DMS 273 (cell line): ENCODE measurements around the gene NFATC2.

Source experiments
- DNase-seq: peaks from one replicate; lab custom pipeline; 2025; ENCODE audit not compliant: unreplicated experiment; lab: John Stamatoyannopoulos, UW

NFATC2 gene

DNA sequence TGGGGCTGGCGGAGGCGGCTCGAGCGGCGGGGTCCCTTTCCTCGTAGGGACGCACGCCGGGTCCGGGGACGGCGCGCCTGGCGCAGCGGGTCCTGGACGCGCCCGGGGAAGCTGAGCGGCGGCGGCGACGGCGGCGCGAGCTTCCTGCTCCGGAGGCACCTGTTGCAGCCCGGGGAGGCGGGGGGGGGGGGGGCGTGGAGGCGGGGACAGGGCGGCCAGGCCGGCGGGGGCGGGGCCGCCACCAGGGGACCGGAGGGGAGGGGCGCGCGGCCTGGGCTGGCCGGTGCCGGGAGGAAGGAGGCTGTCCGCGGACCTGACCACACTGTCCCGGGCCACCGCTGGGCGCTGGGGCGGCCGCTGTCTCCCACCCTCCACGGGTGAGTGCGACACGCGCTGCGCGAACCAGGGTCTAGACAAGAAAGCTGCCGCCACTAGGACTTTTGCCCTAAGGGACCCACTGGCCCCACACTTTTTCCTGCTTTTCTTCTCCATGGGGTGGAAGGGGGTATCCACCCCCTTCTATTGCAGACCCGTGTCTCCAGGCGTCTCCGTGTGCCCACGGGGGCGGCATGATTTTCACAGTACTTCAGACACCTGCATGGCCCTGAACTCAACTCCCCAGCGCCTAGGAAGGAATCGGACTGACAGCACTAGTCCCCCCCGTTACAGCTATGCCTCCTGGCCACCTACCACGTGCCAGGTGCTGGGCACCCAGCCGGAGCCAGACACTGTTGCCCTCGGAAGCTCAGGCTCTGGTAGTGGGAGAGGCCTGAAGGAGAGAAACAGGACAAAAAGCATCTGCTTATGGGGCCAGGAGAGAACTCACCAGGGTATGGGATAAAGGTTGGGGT lies at the start of gene NFATC2:
Gene NFATC2 (minus strand): TSS at position 149 of the 851 bp plus-strand sequence. CDS start 220 bp downstream, outside the sequence.
- DNase-seq, result peak; percentile 50

DNA sequence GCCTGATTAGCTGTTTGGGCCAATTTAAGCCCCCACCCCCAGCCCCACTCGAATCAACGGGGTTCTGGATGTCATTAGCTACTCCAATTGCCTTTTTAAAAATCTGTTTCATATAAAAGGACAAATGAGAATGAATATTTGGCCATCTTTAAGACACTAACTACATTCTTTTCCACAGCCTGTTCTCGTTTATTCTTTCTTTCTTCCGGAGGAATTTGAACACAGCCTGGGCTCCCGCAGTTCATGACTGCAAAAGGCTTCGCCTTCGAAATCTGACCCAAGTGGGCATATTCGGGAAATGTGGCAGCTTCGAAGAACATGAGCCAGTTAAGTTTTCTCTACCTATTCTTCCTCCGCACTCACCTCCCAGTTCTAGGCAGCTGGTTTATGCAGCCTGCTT lies 49.4 kb upstream of the NFATC2 start:
- no peak for DNase-seq

DNA sequence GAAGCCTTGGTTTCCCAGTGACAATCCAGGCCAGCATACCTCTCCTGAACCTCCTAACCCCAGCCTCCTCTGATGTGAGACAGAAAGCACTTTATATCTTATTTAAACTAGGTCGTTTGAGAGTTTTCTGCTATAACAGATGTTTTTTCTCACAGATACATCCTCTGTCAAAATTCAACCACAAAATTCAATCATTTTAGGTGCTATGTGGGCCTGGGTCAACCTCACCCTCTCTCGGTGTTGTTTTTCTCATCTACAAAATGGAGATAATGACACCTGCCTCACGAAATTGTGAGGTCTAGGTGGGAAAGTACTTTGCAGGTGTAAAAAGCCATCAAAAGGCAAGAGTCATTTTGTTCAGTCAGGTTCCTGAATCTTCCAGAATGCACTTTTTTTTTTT lies 46.2 kb upstream of the NFATC2 start:
- no peak for DNase-seq

DNA sequence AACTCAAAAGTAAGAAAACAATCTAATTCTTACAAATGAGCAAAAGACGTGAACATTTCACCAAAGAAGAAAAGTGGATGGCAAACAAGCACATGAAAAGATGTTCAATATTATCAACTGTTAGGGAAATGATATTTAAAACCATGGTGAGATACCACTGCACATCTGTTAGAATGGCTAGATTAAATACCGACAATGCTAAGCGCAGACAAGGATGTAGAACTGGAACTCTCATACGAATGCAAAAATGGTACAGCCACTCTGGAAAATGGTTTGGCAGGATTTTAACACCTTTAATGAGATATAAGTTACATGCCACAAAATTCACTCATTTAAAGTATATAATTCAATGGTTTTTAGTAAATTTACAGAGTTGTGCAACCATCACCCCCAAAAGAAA lies 44.6 kb upstream of the NFATC2 start:
- no peak for DNase-seq

DNA sequence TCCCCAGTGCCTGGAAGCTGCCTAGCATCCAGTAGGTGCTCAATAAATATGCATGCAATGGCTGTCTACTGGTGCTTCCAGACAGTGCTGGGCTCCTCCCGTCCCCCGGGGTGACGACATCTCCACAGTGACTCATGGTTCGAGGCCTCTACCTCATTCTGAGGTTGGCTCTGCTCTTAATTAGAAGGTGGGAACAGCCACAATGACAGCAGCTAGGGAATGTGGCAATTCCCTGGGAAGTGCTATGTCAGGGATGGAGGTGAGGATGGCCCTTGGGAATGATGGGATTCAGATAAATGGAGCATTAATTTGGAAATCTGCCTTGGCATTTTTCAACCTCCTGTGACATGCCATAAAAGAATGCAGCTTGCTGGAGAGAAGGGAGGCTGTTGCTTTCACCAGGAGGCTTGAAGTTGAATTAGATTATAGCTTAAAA lies 43.5 kb upstream of the NFATC2 start:
- DNase-seq, result no peak

DNA sequence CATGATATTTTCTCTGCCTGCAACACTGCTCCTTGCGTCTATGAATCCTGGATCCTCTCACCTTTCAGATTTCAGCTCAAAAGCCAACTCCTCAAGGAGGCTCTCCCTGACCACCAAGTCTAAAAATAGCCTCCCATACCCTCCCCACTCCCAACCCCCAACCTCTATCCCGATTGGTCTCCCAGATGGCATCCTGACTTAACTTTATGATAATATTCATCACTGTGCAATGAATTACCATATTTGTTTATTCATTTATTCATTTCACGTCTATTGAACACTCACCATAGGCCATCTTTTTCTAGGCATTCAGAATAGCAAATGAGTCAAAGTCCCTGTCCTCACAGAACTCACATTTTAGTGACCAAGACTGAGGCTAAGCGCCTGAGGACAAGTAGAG lies 42.6 kb upstream of the NFATC2 start:
- no peak for DNase-seq

DNA sequence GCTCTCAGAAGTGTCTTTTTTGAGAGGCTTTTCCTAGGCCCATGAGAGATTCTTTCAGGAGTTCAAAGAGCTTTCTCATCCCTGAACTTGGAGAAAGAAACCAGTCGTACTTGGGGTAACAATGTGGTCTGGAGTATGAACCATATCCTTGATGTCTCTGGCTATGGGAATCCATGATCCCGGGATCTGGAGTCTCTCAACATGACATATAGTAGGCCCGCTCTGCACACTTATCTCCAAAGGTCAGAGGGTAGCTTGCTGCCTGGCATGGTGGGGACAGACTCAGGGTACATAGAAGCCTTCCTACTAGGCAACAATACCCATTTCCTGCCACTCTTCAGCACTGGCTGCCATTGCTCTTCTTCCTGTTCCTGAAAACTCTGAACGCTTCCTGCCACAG lies 42.2 kb upstream of the NFATC2 start:
- no peak for DNase-seq

DNA sequence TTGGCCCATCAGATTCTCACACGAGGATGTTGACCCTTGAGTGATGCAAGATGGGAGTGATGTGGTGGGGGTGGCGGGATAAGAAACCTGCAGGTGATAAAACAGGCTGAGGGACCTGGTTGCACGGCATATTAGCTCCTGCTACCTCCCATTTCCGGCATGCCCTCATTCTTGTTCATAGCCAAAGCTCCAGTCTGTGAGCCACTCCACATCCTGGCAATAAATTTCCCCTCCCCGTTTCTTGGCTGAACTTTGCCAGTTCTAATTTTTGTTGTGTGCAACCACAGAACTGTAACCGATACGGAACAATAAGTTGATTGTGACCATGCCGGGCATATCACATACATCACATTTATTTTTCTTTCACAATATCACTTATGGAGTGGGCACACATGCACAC lies 41.6 kb upstream of the NFATC2 start:
- DNase-seq, result no peak

DNA sequence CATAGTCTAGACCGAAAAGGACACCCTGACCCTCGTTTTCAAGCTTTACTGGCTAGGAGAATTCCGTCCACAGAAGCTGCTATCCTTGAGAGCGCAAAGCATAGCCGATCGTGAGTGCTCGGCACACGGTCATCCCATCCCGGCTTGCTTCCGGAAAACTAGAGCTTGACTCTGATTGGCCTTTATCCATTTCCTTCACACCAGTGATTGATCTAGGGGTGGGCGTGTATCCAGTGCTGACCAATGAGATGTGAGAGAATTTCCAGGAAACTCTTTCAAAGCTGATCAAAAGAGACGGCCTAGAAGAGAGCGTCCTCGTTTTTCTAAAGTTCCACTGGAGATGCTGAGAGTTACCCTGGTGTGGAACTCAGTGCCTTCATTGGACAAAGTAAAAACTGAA lies 41.0 kb upstream of the NFATC2 start:
- no peak for DNase-seq

DNA sequence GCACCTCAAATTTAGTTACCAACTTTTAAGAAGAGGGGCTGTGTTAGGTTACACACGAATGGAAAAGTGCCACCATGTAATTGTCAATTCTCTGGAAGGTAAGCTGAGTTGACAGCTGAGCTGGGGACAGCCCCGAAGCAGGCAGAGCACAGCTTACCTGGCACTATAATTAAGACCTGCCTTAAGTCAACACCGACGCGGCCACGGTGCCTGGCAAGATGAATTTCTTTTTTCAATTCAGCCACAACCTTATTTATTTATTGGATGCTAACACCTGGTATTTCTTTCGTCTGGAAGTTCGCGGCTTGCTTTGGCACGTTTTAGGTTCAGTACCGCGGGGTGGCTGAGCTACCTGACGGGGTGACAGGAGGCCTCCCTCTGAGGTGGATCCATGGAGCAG lies 40.6 kb upstream of the NFATC2 start:
- DNase-seq, result no peak

DNA sequence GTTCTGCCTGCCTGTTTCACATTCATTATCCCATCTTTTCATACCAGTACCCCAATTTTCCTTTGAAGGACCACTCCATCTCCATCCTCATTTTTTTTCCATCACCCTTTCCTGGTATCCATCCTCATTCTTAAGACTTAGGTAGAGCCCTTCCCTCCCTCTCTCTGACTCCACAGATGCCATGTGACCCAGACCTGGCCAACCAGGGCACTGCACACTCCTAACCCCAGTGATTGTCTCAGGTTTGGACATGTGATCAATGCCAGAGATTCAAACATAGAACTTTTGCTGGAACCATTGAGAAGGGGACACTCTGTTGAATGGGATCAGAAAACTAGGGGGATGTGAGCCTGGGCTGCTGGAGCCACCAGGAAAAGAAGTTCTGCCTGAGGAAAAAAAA lies 39.1 kb upstream of the NFATC2 start:
- DNase-seq, result no peak

DNA sequence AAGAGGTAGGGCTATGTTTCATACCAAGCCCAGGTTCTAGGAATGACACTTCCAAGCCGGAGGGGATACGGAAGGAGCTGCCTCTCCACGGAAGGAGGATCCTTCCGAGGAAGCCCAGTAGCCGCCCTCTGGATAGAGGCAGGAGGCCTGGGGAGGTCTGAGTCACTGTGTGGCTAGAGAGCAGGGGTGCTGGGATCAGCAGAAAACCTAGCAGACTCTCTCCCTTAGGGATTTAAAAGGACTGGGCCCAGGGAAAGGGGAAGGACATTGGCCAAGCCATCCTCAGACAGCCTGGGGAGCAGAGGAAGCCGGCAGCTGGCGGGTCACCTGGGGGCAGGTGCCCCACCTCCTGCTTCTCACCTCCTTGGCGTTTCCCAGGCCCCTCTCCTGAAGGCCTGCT lies 36.6 kb upstream of the NFATC2 start:
- DNase-seq, result no peak

DNA sequence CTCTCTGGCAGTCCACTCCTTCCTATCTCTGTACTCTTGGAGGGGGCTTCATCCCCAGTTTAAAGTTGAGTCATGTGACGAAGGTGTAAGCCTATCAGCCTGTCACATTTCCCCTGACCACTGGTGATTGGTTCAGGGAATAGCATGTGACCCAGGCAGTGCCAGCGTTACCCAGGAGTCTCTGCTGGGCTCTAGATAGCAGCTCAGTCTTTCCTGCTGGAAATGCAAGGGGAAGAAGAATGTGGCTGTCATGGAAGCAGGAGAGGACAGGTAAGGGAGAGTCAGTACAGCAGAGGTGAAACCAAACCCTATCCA lies 35.6 kb upstream of the NFATC2 start:
- DNase-seq, result no peak

DNA sequence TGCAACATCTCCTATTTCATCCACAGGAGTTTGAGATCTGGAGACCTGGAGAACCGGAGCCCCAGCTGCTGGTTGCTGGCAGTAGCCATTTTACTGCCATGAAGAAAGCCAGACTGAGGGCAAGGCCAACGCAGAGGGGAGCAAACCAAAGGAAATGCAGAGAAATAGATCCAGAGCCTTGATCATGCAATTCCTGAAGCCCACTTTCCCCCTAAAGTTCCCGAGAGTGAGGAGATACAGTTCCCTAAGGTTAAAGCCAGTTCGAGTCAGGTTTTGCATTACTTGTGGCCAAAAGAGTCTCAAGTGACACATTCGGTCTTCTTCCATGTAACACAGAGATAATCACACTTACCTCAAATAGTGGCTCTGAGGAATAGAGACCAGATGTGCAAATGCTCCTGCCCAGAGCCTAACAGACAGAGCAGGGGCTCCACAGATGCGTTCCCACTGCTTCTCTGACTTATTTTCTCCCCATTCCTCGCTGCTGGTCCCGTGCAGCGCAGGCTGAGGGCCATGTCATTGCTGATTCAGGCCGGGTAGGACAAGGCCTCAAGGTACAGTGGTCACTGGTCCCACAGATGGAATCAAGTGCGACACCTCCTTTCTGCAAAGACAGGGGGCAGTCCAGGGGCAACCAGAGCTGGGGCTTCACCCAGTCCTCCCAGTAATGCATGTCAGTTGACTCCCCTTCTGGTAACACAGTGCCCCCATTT lies 35.1 kb upstream of the NFATC2 start:
- no peak for DNase-seq

DNA sequence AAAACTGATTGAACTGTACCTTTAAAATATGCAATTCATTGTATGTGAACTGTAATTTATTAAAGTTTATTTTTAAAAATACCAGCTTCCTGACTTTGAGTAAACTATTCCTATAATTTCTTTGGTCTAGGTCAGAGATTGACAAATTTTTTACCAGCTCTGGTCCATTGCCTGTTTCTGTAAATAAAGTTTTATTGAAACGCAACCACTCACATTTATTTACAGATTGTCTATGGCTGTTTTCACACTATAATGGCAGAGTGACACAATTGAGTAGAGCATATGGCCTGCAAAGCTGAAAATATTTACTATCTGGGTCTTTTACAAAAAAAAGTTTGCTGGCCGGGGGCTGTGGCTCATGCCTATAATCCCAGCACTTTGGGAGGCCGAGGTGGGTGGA lies 33.0 kb upstream of the NFATC2 start:
- DNase-seq, result no peak

DNA sequence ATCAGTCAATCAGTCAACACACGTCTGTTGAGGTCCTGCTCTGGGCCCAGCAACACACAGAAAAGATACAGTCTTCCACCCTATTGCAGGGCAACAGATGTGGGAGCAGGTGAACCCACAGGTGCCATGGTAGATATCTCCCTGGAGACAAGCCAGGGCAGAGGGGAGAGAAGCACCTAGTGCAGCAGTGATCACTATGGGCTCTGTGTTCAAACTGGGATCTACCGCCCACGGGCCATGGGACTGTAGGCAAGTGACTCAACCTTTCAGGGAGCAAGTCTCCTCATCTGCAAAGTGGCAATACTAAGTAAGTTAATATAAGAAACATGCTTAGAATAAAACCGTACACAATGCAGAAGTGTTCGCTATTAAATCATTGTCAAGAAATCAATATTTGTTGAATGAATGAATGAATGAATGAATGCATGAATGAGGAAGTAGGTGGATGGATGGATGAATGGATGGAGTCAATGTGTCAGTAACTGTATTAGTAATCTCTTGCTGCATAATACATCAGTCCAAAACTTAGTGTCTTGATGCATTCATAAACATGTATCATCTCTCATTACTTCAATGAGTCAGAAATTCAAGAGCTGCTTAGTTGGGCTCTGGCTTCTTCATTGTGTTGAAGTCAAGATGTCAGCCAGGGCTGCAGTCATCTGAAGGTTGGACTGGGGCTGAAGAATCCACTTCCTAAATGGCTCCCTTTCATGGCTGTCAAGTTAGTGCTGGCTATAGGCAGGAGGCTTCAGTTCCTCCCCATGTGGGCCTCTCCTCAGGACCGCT lies 31.9 kb upstream of the NFATC2 start:
- no peak for DNase-seq

DNA sequence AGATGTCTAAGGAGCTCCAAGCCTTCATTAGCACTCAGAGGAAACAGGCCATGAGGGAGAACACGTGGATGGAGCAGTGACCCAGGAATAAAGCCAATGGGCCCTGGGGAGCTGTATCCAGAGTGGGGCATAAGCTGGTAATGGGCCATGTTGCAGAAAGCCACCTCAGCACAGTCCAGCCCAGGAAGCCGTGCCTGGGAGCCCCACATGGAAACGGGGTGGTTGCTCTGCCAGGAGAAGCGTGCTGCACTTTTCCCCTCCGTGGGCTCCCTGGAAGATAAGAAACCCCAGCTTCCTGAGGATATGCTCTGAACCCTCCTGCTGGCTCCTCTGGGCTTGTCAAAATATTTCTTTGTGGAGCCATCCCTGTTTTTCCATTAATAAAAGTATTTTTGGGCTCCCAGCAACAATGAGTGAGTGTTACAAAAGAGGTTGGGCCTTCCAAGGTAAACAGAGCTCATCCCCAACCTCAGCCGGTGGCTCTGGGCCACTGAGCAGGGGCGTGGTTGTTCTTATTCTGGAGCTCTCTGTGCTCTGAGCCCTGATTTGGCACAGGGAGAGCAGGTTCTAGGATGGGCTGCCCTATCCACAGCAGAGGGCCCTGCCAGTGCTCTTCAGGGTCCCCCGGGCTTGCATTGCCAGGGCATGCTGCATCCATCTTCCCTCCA lies 31.2 kb upstream of the NFATC2 start:
- no peak for DNase-seq

DNA sequence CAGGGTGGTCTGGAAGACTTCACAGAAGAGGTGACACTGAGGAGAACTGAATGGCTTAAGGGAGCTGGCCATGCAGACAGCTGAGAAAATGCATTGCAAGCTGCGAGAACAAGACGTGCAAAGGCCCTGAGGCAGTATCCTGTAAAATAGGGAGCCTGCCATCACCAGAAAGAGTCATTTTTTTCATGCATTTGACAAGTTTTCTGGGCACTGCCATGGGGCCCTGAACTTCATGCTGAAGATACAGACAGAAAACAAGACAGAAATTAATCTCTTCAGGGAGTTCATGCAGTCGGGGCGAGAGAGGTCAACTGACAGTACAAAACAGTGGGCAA lies 28.9 kb upstream of the NFATC2 start:
- no peak for DNase-seq

DNA sequence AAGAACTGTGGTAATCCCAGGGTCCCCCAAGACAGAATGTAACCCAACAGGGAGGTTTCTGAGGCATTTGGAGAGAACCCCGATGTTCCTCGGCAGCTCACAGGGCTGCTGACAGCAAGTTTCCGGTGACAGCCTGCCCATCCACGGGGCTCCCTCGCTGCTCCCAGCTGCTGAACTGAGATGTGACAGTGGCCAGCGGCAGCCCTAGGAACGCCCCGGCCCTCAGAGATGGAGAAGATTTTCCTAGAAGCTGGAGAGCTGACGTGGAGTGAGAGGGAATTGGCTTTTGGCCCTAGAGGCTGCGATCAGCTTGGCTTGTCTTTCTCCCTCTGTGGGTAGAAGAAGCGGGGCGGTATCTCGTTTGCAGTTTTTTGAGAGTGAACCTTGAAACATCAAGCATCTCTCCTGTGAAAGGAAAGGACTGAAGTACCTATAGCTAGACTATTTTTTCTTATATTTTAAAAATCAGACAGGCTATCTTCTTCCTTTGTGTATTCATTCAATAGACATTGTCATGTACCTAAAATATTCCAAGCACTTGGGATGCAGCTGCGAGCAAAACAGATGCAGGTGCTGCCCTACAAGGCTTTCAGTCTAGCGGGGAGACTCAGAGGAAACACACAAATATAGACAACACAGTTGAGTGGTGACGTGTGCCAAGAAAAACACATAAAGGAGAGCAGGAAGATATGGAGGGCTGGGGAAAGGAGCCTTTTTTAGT lies 28.4 kb upstream of the NFATC2 start:
- DNase-seq, result no peak

DNA sequence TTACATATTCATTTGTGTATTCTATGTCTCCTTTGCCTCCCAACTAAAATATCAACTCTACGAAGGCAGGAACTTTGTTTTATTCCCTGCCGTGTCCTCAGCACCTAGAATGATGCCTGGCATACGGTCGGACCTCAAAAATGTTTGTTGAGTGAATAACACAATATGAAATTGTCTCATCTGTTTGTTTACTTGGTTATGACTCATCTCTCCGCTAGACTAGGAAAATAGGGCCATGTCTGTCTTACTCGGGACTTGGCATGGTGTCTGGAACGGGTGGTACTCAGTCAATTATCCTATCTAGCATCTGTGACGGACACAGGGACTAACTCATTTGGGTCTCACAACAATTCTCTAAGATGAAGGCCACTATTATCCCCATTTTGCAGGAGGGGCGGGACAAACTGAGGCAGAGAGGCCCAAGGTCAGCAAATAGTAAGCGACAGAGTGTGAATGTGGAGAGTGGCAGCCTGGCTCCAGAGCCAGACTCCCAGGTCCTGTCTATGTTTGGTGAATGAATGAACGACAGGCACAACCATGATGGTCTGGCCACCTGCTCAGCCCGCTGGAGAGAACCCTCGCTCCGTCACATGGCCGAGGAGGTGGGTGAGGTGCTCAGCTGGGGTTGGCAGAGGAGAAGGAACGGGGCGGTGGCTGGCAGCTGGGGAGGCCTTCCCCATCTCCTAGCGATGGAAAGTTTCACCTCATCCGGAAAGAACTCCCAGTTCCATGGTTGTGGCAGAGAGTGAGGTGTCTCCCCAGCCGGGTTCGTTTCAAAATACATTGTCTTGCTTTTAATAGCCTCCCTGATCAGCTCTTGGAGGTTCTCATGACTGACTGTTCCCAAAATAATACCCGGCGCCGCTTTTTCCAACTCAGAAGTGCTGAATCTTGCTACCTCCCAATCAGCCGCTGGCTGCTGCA lies 27.6 kb upstream of the NFATC2 start:
- no peak for DNase-seq
